ENCODE data around the gene SPOCK1. TPM values are rescaled to one million over a fixed set of nuclear protein-coding genes. Genes with fewer than 3 reads are reported as not detected.

Gene SPOCK1
- total and polyA plus RNA-seq, 2 of the 4 experiments (the other 2 are of a cell fraction): 5.0 to 20.3 TPM

GRCh38 chr5:137486707-137487106 lies 12.4 kb downstream of the SPOCK1 start:
- in situ Hi-C loops (cut with MboI; ENCODE audit: low sequenced_read_pairs): no loop called here

More at GRCh38 chr5:137486707-137487106, 12.4 kb downstream of the SPOCK1 start:
- H3K79me1 ChIP-seq (ENCODE audit: low read depth in 1 of 2, low read length in 2 of 2): no peaks in the 10 kb centered on the region
- no peak overlapping the region for H2AK5ac ChIP-seq (ENCODE audit: low read depth, low read length)
- no peak overlapping the region for H2BK20ac ChIP-seq (ENCODE audit: low read depth, low read length)
- TF ChIP-seq POLR2A (IDR thresholded peaks at IDR 0.05; ENCODE audit: low read depth, low read length) (no peak), SMC3 (IDR thresholded peaks at IDR 0.05; ENCODE audit: low read depth, low read length) (no peak), RFX5 (IDR thresholded peaks at IDR 0.05; ENCODE audit: low read depth, low read length) (no peak), FOS (IDR thresholded peaks at IDR 0.05; ENCODE audit: low read depth, low read length) (peak; percentile 64), RCOR1 (IDR thresholded peaks at IDR 0.05; ENCODE audit: insufficient replicate concordance, low read length) (peak; percentile 46), MAFK (IDR thresholded peaks at IDR 0.05; ENCODE audit: low read depth, low read length) (no peak), NFE2L2 (IDR thresholded peaks at IDR 0.05; ENCODE audit: low read depth, low read length) (0 out of 2 replicates have a peak, but pooled peaks have one; percentile 4), CTCF (conservative IDR thresholded peaks at IDR 0.05; ENCODE audit: low read depth, low read length) (no peak), CHD1 (IDR thresholded peaks at IDR 0.05; ENCODE audit: low read depth, low read length) (no peak), MXI1 (IDR thresholded peaks at IDR 0.05; ENCODE audit: borderline replicate concordance, low read depth, low read length) (no peak), ELK1 (IDR thresholded peaks at IDR 0.05; ENCODE audit: borderline replicate concordance, low read depth, low read length) (no peak)
- no peaks in the 10 kb centered on the region for H4K20me1 ChIP-seq (ENCODE audit: insufficient read depth, low read length)
- no peak overlapping the region for H3K14ac ChIP-seq (replicated peaks; ENCODE audit: low read depth, low read length)
- no peaks in the 10 kb centered on the region for H3K9me3 ChIP-seq (ENCODE audit: control insufficient read depth, insufficient read depth, low read length)
- H4K5ac ChIP-seq (ENCODE audit: low read depth, low read length): no peak overlapping the region
- H3K36me3 ChIP-seq (ENCODE audit: control insufficient read depth, insufficient read depth, low read length): no peaks in the 10 kb centered on the region
- H2AK9ac ChIP-seq (replicated peaks; ENCODE audit: low read depth, low read length, poor library complexity): no peak overlapping the region
- dilution Hi-C loops (cut with HindIII; ENCODE audit: low sequenced_read_pairs, unreplicated experiment) (no loop called here), intact Hi-C loops (cut with micrococcal nuclease) (no loop called here)
- H3K4ac ChIP-seq (ENCODE audit: low read depth, low read length): no peak overlapping the region
- no peak overlapping the region for H2BK5ac ChIP-seq (ENCODE audit: low read depth, low read length, poor library complexity, severe bottlenecking)
- H3K56ac ChIP-seq (ENCODE audit: extremely low read depth, insufficient read depth, low read length): no peak overlapping the region
- H3K18ac ChIP-seq (ENCODE audit: low read depth, low read length): no peak overlapping the region
- no peak overlapping the region for H3K9ac ChIP-seq (ENCODE audit: low read depth, low read length)
- no peak overlapping the region for H3K27ac ChIP-seq (ENCODE audit: insufficient read depth, low read length)
- no peak overlapping the region for H3K4me3 ChIP-seq (ENCODE audit: insufficient read depth, low read depth, low read length)
- H3K9me1 ChIP-seq (ENCODE audit: insufficient read depth, low read length): no peaks in the 10 kb centered on the region; the same call in 1 of the 2 replicates
- no peak overlapping the region for H4K8ac ChIP-seq (ENCODE audit: low read depth in 2 of 2, low read length in 2 of 2)
- H2AFZ ChIP-seq (replicated peaks; ENCODE audit: low read length, poor library complexity): no peak overlapping the region
- ChIA-PET POLR2A (ENCODE audit: unreplicated experiment) (no interaction called here), CTCF (interaction anchor here (1.4 kb wide), 1 partner anchor 167 kb away, joined by 4 read pairs; no protein-coding TSS in a partner anchor)
- no peak for ATAC-seq (ENCODE audit: low read depth)
- no peak overlapping the region for H4K91ac ChIP-seq (ENCODE audit: insufficient read depth, low read depth, low read length)
- H3K4me1 ChIP-seq (ENCODE audit: control insufficient read depth, insufficient read depth, low read length): no peaks in the 10 kb centered on the region; the same call in 1 of the 2 replicates
- BruUV-seq (replicated peaks): no TSS peak
- H2BK120ac ChIP-seq (ENCODE audit: low read depth, low read length): no peak overlapping the region
- H2BK15ac ChIP-seq (ENCODE audit: low read depth, low read length): no peak overlapping the region
- no peaks in the 10 kb centered on the region for H3K27me3 ChIP-seq (ENCODE audit: control insufficient read depth, insufficient read depth, low read length)
- H3K4me2 ChIP-seq (ENCODE audit: low read depth, low read length): no peak overlapping the region
- no CpG with 5 or more reads among the region's 2 CpGs for whole genome bisulfite sequencing, 2 experiments (ENCODE audit: extremely low coverage in 2 of 2, insufficient read length in 1 of 2)
- H3K23ac ChIP-seq (ENCODE audit: low read depth, low read length): no peak overlapping the region
- peak; percentile 81 for DNase-seq

All from IMR-90 (cell line).